Measurements from ENCODE around the gene CCDC110.

Gene CCDC110

GRCh38 chr4:185445209-185445608, 26.3 kb downstream of the CCDC110 start:
- Histone ChIP-seq H3K79me1 (ENCODE audit: low read length) (no peaks in the 10 kb centered on the region), H3K9ac (ENCODE audit: low read length) (no peak overlapping the region), H3K4me2 (ENCODE audit: low read length) (no peak overlapping the region), H2BK5ac (ENCODE audit: low read length) (no peak overlapping the region), H3K27ac (ENCODE audit: low read depth, low read length) (no peak overlapping the region), H3K27me3 (ENCODE audit: insufficient read depth, low read length, poor library complexity) (no peaks in the 10 kb centered on the region), H2BK120ac (ENCODE audit: low read depth, low read length) (no peak overlapping the region), H3K18ac (ENCODE audit: low read length) (no peak overlapping the region), H2BK15ac (replicated peaks; ENCODE audit: low read depth) (no peak overlapping the region), H2AK5ac (ENCODE audit: low read length) (no peak overlapping the region), H4K5ac (ENCODE audit: low read length) (no peak overlapping the region), H3K4ac (ENCODE audit: low read depth, low read length) (no peak overlapping the region), H3K56ac (ENCODE audit: low read length) (no peak overlapping the region), H3K4me3 (ENCODE audit: low read length) (no peak overlapping the region), H3K4me1 (ENCODE audit: control insufficient read depth, low read depth, low read length) (no peaks in the 10 kb centered on the region), H3K36me3 (ENCODE audit: control insufficient read depth, insufficient read depth, low read length) (no peaks in the 10 kb centered on the region), H3K79me2 (ENCODE audit: control insufficient read depth, insufficient read depth, low read length) (no peaks in the 10 kb centered on the region), H3K23ac (ENCODE audit: low read length) (no peak overlapping the region), H4K8ac (ENCODE audit: low read depth, low read length) (no peak overlapping the region)
- no peak for DNase-seq
- no CpG with 5 or more reads among the region's 2 CpGs for WGBS (ENCODE audit: extremely low coverage, insufficient coverage, low lambda C conversion rate)

GRCh38 chr4:185441479-185441878, 30.1 kb downstream of the CCDC110 start:
- Histone ChIP-seq H2BK120ac (ENCODE audit: low read depth, low read length) (no peak overlapping the region), H3K4me3 (ENCODE audit: low read length) (no peak overlapping the region), H3K18ac (ENCODE audit: low read length) (no peak overlapping the region), H3K23ac (ENCODE audit: low read length) (no peak overlapping the region), H3K79me2 (ENCODE audit: control insufficient read depth, insufficient read depth, low read length) (no peaks in the 10 kb centered on the region), H3K27me3 (ENCODE audit: insufficient read depth, low read length, poor library complexity) (no peaks in the 10 kb centered on the region), H3K4me2 (ENCODE audit: low read length) (no peak overlapping the region), H4K5ac (ENCODE audit: low read length) (no peak overlapping the region), H3K79me1 (ENCODE audit: low read length) (no peaks in the 10 kb centered on the region), H3K4me1 (ENCODE audit: control insufficient read depth, low read depth, low read length) (no peaks in the 10 kb centered on the region), H2BK5ac (ENCODE audit: low read length) (no peak overlapping the region), H3K9ac (ENCODE audit: low read length) (no peak overlapping the region), H2BK15ac (replicated peaks; ENCODE audit: low read depth) (no peak overlapping the region), H4K8ac (ENCODE audit: low read depth, low read length) (no peak overlapping the region), H3K36me3 (ENCODE audit: control insufficient read depth, insufficient read depth, low read length) (no peaks in the 10 kb centered on the region), H3K56ac (ENCODE audit: low read length) (no peak overlapping the region), H2AK5ac (ENCODE audit: low read length) (no peak overlapping the region), H3K4ac (ENCODE audit: low read depth, low read length) (no peak overlapping the region), H3K27ac (ENCODE audit: low read depth, low read length) (no peak overlapping the region)
- no peak for DNase-seq
- no CpG with 5 or more reads among the region's 2 CpGs for WGBS (ENCODE audit: extremely low coverage, insufficient coverage, low lambda C conversion rate)

DNA sequence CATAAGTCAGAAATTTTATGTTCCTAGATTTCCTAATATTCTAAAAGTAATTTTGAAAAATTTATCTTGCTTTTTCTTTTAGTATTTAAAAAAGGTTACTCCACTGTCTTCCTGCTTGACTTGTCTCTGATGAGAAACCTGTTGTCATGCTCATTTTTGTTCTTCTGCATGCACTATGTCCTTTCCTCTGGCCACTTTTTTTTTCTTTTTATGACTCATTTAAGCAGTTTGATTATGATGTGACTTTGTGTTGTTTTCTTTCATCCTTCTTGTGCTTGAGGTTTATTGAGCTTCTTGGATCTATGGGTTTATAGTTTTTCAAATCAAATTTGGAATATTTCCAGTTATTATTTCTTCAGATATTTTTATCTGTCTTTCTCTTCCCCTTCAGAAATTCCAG, 33.7 kb downstream of the CCDC110 start:
- no peak overlapping the region for H4K5ac ChIP-seq (ENCODE audit: low read length)
- no peak overlapping the region for H3K4ac ChIP-seq (ENCODE audit: low read depth, low read length)
- H3K36me3 ChIP-seq (ENCODE audit: control insufficient read depth, insufficient read depth, low read length): no peaks in the 10 kb centered on the region
- no peak overlapping the region for H3K4me3 ChIP-seq (ENCODE audit: low read length)
- DNase-seq: no peak
- H3K4me2 ChIP-seq (ENCODE audit: low read length): no peak overlapping the region
- H2BK15ac ChIP-seq (replicated peaks; ENCODE audit: low read depth): no peak overlapping the region
- no peak overlapping the region for H3K23ac ChIP-seq (ENCODE audit: low read length)
- H2BK5ac ChIP-seq (ENCODE audit: low read length): no peak overlapping the region
- H2AK5ac ChIP-seq (ENCODE audit: low read length): no peak overlapping the region
- H3K27me3 ChIP-seq (ENCODE audit: insufficient read depth, low read length, poor library complexity): no peaks in the 10 kb centered on the region
- no peaks in the 10 kb centered on the region for H3K79me2 ChIP-seq (ENCODE audit: control insufficient read depth, insufficient read depth, low read length)
- no peaks in the 10 kb centered on the region for H3K79me1 ChIP-seq (ENCODE audit: low read length)
- H3K18ac ChIP-seq (ENCODE audit: low read length): no peak overlapping the region
- no peak overlapping the region for H3K27ac ChIP-seq (ENCODE audit: low read depth, low read length)
- H2BK120ac ChIP-seq (ENCODE audit: low read depth, low read length): no peak overlapping the region
- no peak overlapping the region for H3K9ac ChIP-seq (ENCODE audit: low read length)
- H4K8ac ChIP-seq (ENCODE audit: low read depth, low read length): no peak overlapping the region
- H3K4me1 ChIP-seq (ENCODE audit: control insufficient read depth, low read depth, low read length): no peaks in the 10 kb centered on the region
- no peak overlapping the region for H3K56ac ChIP-seq (ENCODE audit: low read length)

- no peak for DNase-seq
- no peak overlapping the region for H2BK5ac ChIP-seq (ENCODE audit: low read length)
- H2BK15ac ChIP-seq (replicated peaks; ENCODE audit: low read depth): no peak overlapping the region
- H3K36me3 ChIP-seq (ENCODE audit: control insufficient read depth, insufficient read depth, low read length): no peaks in the 10 kb centered on the region
- H3K4me2 ChIP-seq (ENCODE audit: low read length): no peak overlapping the region
- H2BK120ac ChIP-seq (ENCODE audit: low read depth, low read length): no peak overlapping the region
- no peak overlapping the region for H3K9ac ChIP-seq (ENCODE audit: low read length)
- no peak overlapping the region for H3K18ac ChIP-seq (ENCODE audit: low read length)
- no peak overlapping the region for H3K4me3 ChIP-seq (ENCODE audit: low read length)
- H3K4ac ChIP-seq (ENCODE audit: low read depth, low read length): no peak overlapping the region
- H4K5ac ChIP-seq (ENCODE audit: low read length): no peak overlapping the region
- H4K8ac ChIP-seq (ENCODE audit: low read depth, low read length): no peak overlapping the region
- no peaks in the 10 kb centered on the region for H3K4me1 ChIP-seq (ENCODE audit: control insufficient read depth, low read depth, low read length)
- no peak overlapping the region for H3K23ac ChIP-seq (ENCODE audit: low read length)
- no peaks in the 10 kb centered on the region for H3K79me1 ChIP-seq (ENCODE audit: low read length)
- H2AK5ac ChIP-seq (ENCODE audit: low read length): no peak overlapping the region
- no peaks in the 10 kb centered on the region for H3K27me3 ChIP-seq (ENCODE audit: insufficient read depth, low read length, poor library complexity)
- no peaks in the 10 kb centered on the region for H3K79me2 ChIP-seq (ENCODE audit: control insufficient read depth, insufficient read depth, low read length)
- H3K56ac ChIP-seq (ENCODE audit: low read length): no peak overlapping the region
- H3K27ac ChIP-seq (ENCODE audit: low read depth, low read length): no peak overlapping the region
These were observed 36.1 kb downstream of the CCDC110 start for GRCh38 chr4:185435466-185435865.

- H4K5ac ChIP-seq (ENCODE audit: low read length): no peak overlapping the region
- H3K23ac ChIP-seq (ENCODE audit: low read length): no peak overlapping the region
- H4K8ac ChIP-seq (ENCODE audit: low read depth, low read length): no peak overlapping the region
- no peak overlapping the region for H3K4ac ChIP-seq (ENCODE audit: low read depth, low read length)
- no peak overlapping the region for H2BK15ac ChIP-seq (replicated peaks; ENCODE audit: low read depth)
- peaks cover 3% of the 10 kb centered on the region for H3K4me1 ChIP-seq (ENCODE audit: control insufficient read depth, low read depth, low read length)
- H3K56ac ChIP-seq (ENCODE audit: low read length): no peak overlapping the region
- H3K4me3 ChIP-seq (ENCODE audit: low read length): no peak overlapping the region
- no peak overlapping the region for H2BK5ac ChIP-seq (ENCODE audit: low read length)
- no peak overlapping the region for H3K9ac ChIP-seq (ENCODE audit: low read length)
- H3K4me2 ChIP-seq (ENCODE audit: low read length): no peak overlapping the region
- WGBS (ENCODE audit: extremely low coverage, insufficient coverage, low lambda C conversion rate): no CpG with 5 or more reads among the region's 5 CpGs
- H3K79me1 ChIP-seq (ENCODE audit: low read length): peaks cover 3% of the 10 kb centered on the region
- no peaks in the 10 kb centered on the region for H3K27me3 ChIP-seq (ENCODE audit: insufficient read depth, low read length, poor library complexity)
- H2AK5ac ChIP-seq (ENCODE audit: low read length): no peak overlapping the region
- H3K79me2 ChIP-seq (ENCODE audit: control insufficient read depth, insufficient read depth, low read length): no peaks in the 10 kb centered on the region
- no peak overlapping the region for H3K18ac ChIP-seq (ENCODE audit: low read length)
- no peak overlapping the region for H2BK120ac ChIP-seq (ENCODE audit: low read depth, low read length)
- H3K36me3 ChIP-seq (ENCODE audit: control insufficient read depth, insufficient read depth, low read length): no peaks in the 10 kb centered on the region
- peak; percentile 18 for DNase-seq
- H3K27ac ChIP-seq (ENCODE audit: low read depth, low read length): no peak overlapping the region
These were observed 41.9 kb downstream of the CCDC110 start for GRCh38 chr4:185429660-185430059.

- Histone ChIP-seq H3K18ac (ENCODE audit: low read length) (no peak overlapping the region), H3K79me2 (ENCODE audit: control insufficient read depth, insufficient read depth, low read length) (no peaks in the 10 kb centered on the region), H3K4me2 (ENCODE audit: low read length) (no peak overlapping the region), H2BK15ac (replicated peaks; ENCODE audit: low read depth) (no peak overlapping the region), H4K5ac (ENCODE audit: low read length) (no peak overlapping the region), H3K4me1 (ENCODE audit: control insufficient read depth, low read depth, low read length) (peaks cover 3% of the 10 kb centered on the region), H3K79me1 (ENCODE audit: low read length) (peaks cover 3% of the 10 kb centered on the region), H3K4me3 (ENCODE audit: low read length) (no peak overlapping the region), H3K23ac (ENCODE audit: low read length) (no peak overlapping the region), H2BK120ac (ENCODE audit: low read depth, low read length) (no peak overlapping the region), H3K27me3 (ENCODE audit: insufficient read depth, low read length, poor library complexity) (no peaks in the 10 kb centered on the region), H2AK5ac (ENCODE audit: low read length) (no peak overlapping the region), H2BK5ac (ENCODE audit: low read length) (no peak overlapping the region), H4K8ac (ENCODE audit: low read depth, low read length) (no peak overlapping the region), H3K9ac (ENCODE audit: low read length) (no peak overlapping the region), H3K56ac (ENCODE audit: low read length) (no peak overlapping the region), H3K4ac (ENCODE audit: low read depth, low read length) (no peak overlapping the region), H3K36me3 (ENCODE audit: control insufficient read depth, insufficient read depth, low read length) (no peaks in the 10 kb centered on the region), H3K27ac (ENCODE audit: low read depth, low read length) (no peak overlapping the region)
- 100% methylated on average over 1 of the region's 22 CpGs for WGBS (ENCODE audit: extremely low coverage, insufficient coverage, low lambda C conversion rate)
- DNase-seq: no peak
These were observed 44.4 kb downstream of the CCDC110 start for GRCh38 chr4:185426960-185427688.
